IMR-90 (cell line): ENCODE data around the gene OR9A2.

ENCODE experiments used
- RAD21 ChIP-seq: IDR thresholded peaks from 2 replicates; pipeline ENCODE4 v1.6.1; 2012; ENCODE audit warnings: low read length, improper control_type of control experiment
- RCOR1 ChIP-seq: IDR thresholded peaks from 2 replicates; pipeline ENCODE4 v1.6.1; 2012; ENCODE audit warnings: mild to moderate bottlenecking, low read length, improper control_type of control experiment; ENCODE audit not compliant: insufficient replicate concordance
- RFX5 ChIP-seq: IDR thresholded peaks from 2 replicates; pipeline ENCODE4 v1.8.0; 2012; ENCODE audit warnings: low read depth, mild to moderate bottlenecking, low read length, moderate library complexity
- TF ChIP-seq, protein P1 (sequence below): conservative IDR thresholded peaks from 2 replicates; pipeline ENCODE4 v1.5.1; 2012; ENCODE audit warnings: mild to moderate bottlenecking, low read depth, low read length, improper control_type of control experiment

DNA sequence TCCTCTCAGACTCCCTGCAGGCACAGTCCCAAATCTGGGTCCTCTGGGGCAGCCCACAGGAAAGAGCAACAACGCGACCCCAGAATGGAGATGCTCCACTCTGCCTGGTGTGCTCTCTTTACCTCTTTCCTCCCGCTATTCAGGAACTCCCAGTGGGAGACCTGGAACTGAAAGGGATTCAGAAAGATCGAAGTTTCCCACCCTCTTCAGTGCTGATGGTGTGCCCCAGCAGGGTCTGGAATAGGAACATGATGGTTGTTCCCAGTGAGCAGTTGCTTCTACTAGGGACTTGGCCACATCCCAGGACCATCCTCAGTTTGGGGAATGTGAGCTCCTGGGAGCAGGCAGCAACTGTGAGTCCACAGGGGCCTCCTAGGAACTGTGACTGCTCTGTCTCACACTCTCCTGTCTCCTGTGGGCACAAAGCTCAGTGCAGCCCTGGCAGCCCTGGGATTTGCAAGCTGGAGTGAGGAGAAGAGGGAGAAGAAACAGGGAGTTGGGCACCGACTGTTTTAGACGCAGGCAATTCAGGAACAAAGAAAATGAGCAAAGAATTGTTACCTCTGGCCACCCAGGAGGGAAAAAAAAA is 43.1 kb upstream of the OR9A2 start:
- TF ChIP-seq RCOR1 (no peak), RFX5 (no peak), RAD21 (no peak)
- TF ChIP-seq, protein P1, sequence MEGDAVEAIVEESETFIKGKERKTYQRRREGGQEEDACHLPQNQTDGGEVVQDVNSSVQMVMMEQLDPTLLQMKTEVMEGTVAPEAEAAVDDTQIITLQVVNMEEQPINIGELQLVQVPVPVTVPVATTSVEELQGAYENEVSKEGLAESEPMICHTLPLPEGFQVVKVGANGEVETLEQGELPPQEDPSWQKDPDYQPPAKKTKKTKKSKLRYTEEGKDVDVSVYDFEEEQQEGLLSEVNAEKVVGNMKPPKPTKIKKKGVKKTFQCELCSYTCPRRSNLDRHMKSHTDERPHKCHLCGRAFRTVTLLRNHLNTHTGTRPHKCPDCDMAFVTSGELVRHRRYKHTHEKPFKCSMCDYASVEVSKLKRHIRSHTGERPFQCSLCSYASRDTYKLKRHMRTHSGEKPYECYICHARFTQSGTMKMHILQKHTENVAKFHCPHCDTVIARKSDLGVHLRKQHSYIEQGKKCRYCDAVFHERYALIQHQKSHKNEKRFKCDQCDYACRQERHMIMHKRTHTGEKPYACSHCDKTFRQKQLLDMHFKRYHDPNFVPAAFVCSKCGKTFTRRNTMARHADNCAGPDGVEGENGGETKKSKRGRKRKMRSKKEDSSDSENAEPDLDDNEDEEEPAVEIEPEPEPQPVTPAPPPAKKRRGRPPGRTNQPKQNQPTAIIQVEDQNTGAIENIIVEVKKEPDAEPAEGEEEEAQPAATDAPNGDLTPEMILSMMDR: no peak
